Measurements from ENCODE around the gene NECTIN1. TPM values are rescaled to one million over a fixed set of nuclear protein-coding genes. Genes with fewer than 3 reads are reported as not detected.

The NECTIN1 gene
- total RNA-seq, 2 donors from 2014 or later, result 4.0 to 4.4 TPM

GRCh38 chr11:119752946-119753345, 23.9 kb upstream of the NECTIN1 start:
- no peak overlapping the region for H3K4me3 ChIP-seq
- no peak overlapping the region for H3K27ac ChIP-seq
- H3K36me3 ChIP-seq, result no peaks in the 10 kb centered on the region
- no peak for DNase-seq (ENCODE audit: low spot score)
- no peaks in the 10 kb centered on the region for H3K4me1 ChIP-seq
- TF ChIP-seq CTCF (IDR thresholded peaks at IDR 0.05), result no peak
- H3K27me3 ChIP-seq, result no peaks in the 10 kb centered on the region
- H3K9me3 ChIP-seq, result no peaks in the 10 kb centered on the region

GRCh38 chr11:119752345-119752871, 23.4 kb upstream of the NECTIN1 start:
- H3K27me3 ChIP-seq, result no peaks in the 10 kb centered on the region
- TF ChIP-seq CTCF (IDR thresholded peaks at IDR 0.05), result no peak
- H3K4me1 ChIP-seq, result no peaks in the 10 kb centered on the region
- DNase-seq (ENCODE audit: low spot score), result no peak
- no peak overlapping the region for H3K27ac ChIP-seq
- H3K9me3 ChIP-seq, result no peaks in the 10 kb centered on the region
- no peaks in the 10 kb centered on the region for H3K36me3 ChIP-seq
- H3K4me3 ChIP-seq, result no peak overlapping the region

- Histone ChIP-seq H3K4me1 (no peaks in the 10 kb centered on the region), H3K9me3 (no peaks in the 10 kb centered on the region), H3K4me3 (no peak overlapping the region), H3K36me3 (no peaks in the 10 kb centered on the region), H3K27me3 (no peaks in the 10 kb centered on the region), H3K27ac (no peak overlapping the region)
- DNase-seq (ENCODE audit: low spot score), result no peak
- no peak for TF ChIP-seq CTCF (IDR thresholded peaks at IDR 0.05)
Observed at GRCh38 chr11:119750056-119750455, 21.1 kb upstream of the NECTIN1 start.

GRCh38 chr11:119749006-119749565, 20.1 kb upstream of the NECTIN1 start:
- no peak overlapping the region for H3K27ac ChIP-seq
- no peaks in the 10 kb centered on the region for H3K36me3 ChIP-seq
- H3K4me1 ChIP-seq, result no peaks in the 10 kb centered on the region
- no peak overlapping the region for H3K4me3 ChIP-seq
- TF ChIP-seq CTCF (IDR thresholded peaks at IDR 0.05), result no peak
- H3K27me3 ChIP-seq, result no peaks in the 10 kb centered on the region
- no peak for DNase-seq (ENCODE audit: low spot score)
- no peaks in the 10 kb centered on the region for H3K9me3 ChIP-seq

DNA sequence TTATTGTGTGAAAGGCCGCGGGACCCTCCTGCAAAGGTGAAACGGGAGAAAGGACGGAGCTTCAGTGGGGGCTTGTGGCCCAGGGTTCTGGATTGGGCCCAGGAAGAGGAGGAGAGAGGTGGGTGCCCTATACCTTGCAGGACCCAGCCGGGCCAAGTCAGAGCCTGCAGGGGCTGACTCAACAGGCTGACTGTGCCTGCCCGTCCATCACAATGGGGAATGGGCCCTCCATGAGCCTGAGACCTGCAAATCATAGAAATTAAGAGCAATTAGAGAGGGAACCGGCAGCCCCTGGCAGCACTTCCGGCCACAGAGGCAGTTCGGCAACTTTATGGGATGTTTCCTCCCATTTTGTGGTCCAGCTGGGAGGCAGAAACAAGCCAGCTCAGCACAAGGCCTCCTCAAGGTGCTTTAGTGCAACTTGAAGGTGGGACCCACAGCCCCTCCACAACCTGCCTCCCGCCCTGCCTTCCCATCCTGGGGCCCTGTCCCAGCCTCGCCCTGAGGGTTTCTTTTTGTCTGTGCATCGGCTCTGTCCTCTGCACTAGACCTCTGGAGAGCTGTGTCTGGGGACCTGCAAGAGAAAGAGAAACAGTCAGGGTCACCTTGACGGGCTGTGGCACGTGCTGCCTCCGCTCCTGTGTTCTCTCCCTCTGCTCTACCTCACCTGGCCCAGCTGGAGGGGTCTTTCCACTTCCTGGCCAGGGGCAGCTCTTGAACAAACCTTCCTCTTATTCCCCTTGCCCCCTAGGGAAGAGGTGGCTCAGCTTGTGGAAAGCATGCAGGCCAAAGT, 19.1 kb upstream of the NECTIN1 start:
- Histone ChIP-seq H3K4me1 (peaks cover 0 to under 1% of the 10 kb centered on the region in 2 donors), H3K27me3 (no peaks in the 10 kb centered on the region), H3K4me3 (no peak overlapping the region), H3K27ac (no peak overlapping the region), H3K9me3 (no peaks in the 10 kb centered on the region), H3K36me3 (no peaks in the 10 kb centered on the region)
- DNase-seq (ENCODE audit: low spot score), result no peak
- no peak for TF ChIP-seq CTCF (IDR thresholded peaks at IDR 0.05)

All from right atrium auricular region (tissue), 2 donors.